HCT116 (cell line): ENCODE measurements around the gene TJP2. TPM values are rescaled to one million over a fixed set of nuclear protein-coding genes. Genes with fewer than 3 reads are reported as not detected.

Experiments used
- ATAC-seq: fragments of 200-7000 bp; cut with Tn5 transposase; 2 replicates; pipeline ENCODE4 v1.9.1; 2020; ENCODE audit warnings: mild to moderate bottlenecking, moderate library complexity
- BruUV-seq: library from RNA; stranded (reverse); fragments of 400-500 nt; replicated peaks from 2 replicates; lab custom pipeline; 2021; lab: Mats Ljungman, UMichigan
- CTCF ChIA-PET: fragments of 300-600 bp; sonication (Branson Sonifier 250); formaldehyde crosslinking; loops from one replicate; lab custom pipeline; 2021; ENCODE audit warnings: antibody characterized with exemption; lab: Charles Lee
- POLR2A ChIA-PET: fragments of 300-600, 350-600 bp; sonication (Branson Sonifier 250); formaldehyde crosslinking; loops from one replicate; lab custom pipeline; 2021; ENCODE audit warnings: antibody characterized with exemption; lab: Charles Lee
- RAD21 ChIA-PET, 2 experiments: fragments of 300-600 bp; sonication (Branson Sonifier 250); formaldehyde crosslinking; loops; one replicate each; lab custom pipeline; 2023; ENCODE audit warnings: low total read pairs in 2 of 2; ENCODE audit not compliant: uncharacterized antibody in 2 of 2, unreplicated experiment in 2 of 2, low non-redundant PET in 1 of 2; lab: Charles Lee
- DNase-seq: peaks from one replicate; pipeline ENCODE4 v3.0.0-alpha.2; 2010; ENCODE audit warnings: low read depth, low spot score
- H2AFZ ChIP-seq: fragments of 200-600 bp; shearing (Covaris generic), sonication (generic); 2 replicates; pipeline ENCODE4 v1.6.1; 2017; ENCODE audit warnings: low read depth, mixed run types, mixed read lengths, antibody characterized with exemption, low read length; ENCODE audit not compliant: poor library complexity, severe bottlenecking
- H3K27ac ChIP-seq: 2 replicates; pipeline ENCODE4 v1.5.1; 2012; ENCODE audit warnings: low read depth, low read length
- H3K27me3 ChIP-seq: fragments of 200-600 bp; sonication (generic); 2 replicates; pipeline ENCODE4 v1.6.1; 2016; ENCODE audit warnings: mixed run types, low read length, mixed read lengths; ENCODE audit not compliant: insufficient read depth
- H3K36me3 ChIP-seq, 2 experiments: fragments of 200-500 bp in 1 of 2; fragments of 200-600 bp in 1 of 2; sonication (Bioruptor generic) in 1 of 2; sonication (generic) in 1 of 2; 2 replicates each; pipeline versions ENCODE4 v1.5.1 to v1.6.1; 2014 to 2016; ENCODE audit warnings: low read length in 2 of 2, inconsistent platforms in 1 of 2, mixed read lengths in 1 of 2, mixed run types in 1 of 2; ENCODE audit not compliant: insufficient read depth in 2 of 2, control insufficient read depth in 1 of 2
- H3K4me1 ChIP-seq, 2 experiments: fragments of 200-600 bp in 1 of 2; sonication (generic) in 1 of 2; 2 replicates each; pipeline versions ENCODE4 v1.5.1 to v1.6.1; 2012 to 2017; ENCODE audit warnings: low read length in 2 of 2, inconsistent platforms in 1 of 2, mild to moderate bottlenecking in 1 of 2, mixed read lengths in 1 of 2, mixed run types in 1 of 2, moderate library complexity in 1 of 2; ENCODE audit not compliant: insufficient read depth in 2 of 2, control insufficient read depth in 1 of 2
- H3K4me2 ChIP-seq: fragments of 200-600 bp; sonication (generic); 2 replicates; pipeline ENCODE4 v1.6.1; 2017; ENCODE audit warnings: mixed run types, low read length, mixed read lengths
- H3K4me3 ChIP-seq, 2 experiments: fragments of 200-600 bp in 1 of 2; sonication (generic) in 1 of 2; replicated peaks in 1 of 2; 2 replicates each; pipeline ENCODE4 v1.5.1; 2011 to 2016; ENCODE audit warnings: low read length in 2 of 2, control low read depth in 1 of 2, low read depth in 1 of 2, mild to moderate bottlenecking in 1 of 2, mixed read lengths in 1 of 2, mixed run types in 1 of 2
- H3K79me2 ChIP-seq: fragments of 200-600 bp; sonication (generic); 2 replicates; pipeline ENCODE4 v1.6.1; 2017; ENCODE audit warnings: mild to moderate bottlenecking, mixed run types, low read length, moderate library complexity, mixed read lengths; ENCODE audit not compliant: insufficient read depth
- H3K9ac ChIP-seq: fragments of 200-600 bp; sonication (generic); 2 replicates; pipeline ENCODE4 v1.6.1; 2016; ENCODE audit warnings: low read length, mixed read lengths
- H3K9me2 ChIP-seq: fragments of 200-600 bp; sonication (generic), shearing (Covaris generic); 2 replicates; pipeline ENCODE4 v1.6.1; 2017; ENCODE audit warnings: mixed run types, mild to moderate bottlenecking, moderate library complexity; ENCODE audit not compliant: insufficient read depth
- H3K9me3 ChIP-seq, 2 experiments: fragments of 200-500 bp in 1 of 2; fragments of 200-600 bp in 1 of 2; sonication (Bioruptor generic) in 1 of 2; sonication (generic) in 1 of 2; 2 replicates each; pipeline ENCODE4 v1.6.1; 2014 to 2017; ENCODE audit warnings: low read length in 2 of 2, mixed read lengths in 2 of 2, inconsistent platforms in 1 of 2, low read depth in 1 of 2, mild to moderate bottlenecking in 1 of 2, mixed run types in 1 of 2, moderate library complexity in 1 of 2; ENCODE audit not compliant: control insufficient read depth in 1 of 2, insufficient read depth in 1 of 2
- H4K20me1 ChIP-seq: fragments of 200-600 bp; sonication (generic), shearing (Covaris generic); 2 replicates; pipeline ENCODE4 v1.6.1; 2017; ENCODE audit warnings: mixed run types, mild to moderate bottlenecking, moderate library complexity; ENCODE audit not compliant: insufficient read depth
- CEBPB ChIP-seq: IDR thresholded peaks from 2 replicates; pipeline ENCODE4 v1.6.1; 2012; ENCODE audit warnings: low read depth
- EGR1 ChIP-seq: IDR thresholded peaks from 2 replicates; pipeline ENCODE4 v1.6.1; 2012; ENCODE audit warnings: low read depth
- POLR2AphosphoS5 ChIP-seq: IDR thresholded peaks from 2 replicates; pipeline ENCODE4 v1.6.1; 2011; ENCODE audit warnings: mild to moderate bottlenecking, low read depth, low read length, moderate library complexity
- RAD21 ChIP-seq: IDR thresholded peaks from 2 replicates; pipeline ENCODE4 v1.6.1; 2012; ENCODE audit warnings: low read depth, mild to moderate bottlenecking
- SIN3A ChIP-seq: IDR thresholded peaks from 2 replicates; pipeline ENCODE4 v1.6.1; 2012; ENCODE audit warnings: low read depth
- TCF7L2 ChIP-seq: IDR thresholded peaks from 2 replicates; pipeline ENCODE4 v1.7.0; 2011; ENCODE audit warnings: borderline replicate concordance, inconsistent platforms; ENCODE audit not compliant: insufficient read depth, insufficient read length; ENCODE audit errors: extremely low read depth
- intact Hi-C: fragments of 100-400 bp; cut with micrococcal nuclease; formaldehyde crosslinking; loops from 2 replicates; pipeline ENCODE4 v1.10.0; 2022
- total RNA-seq: library from RNA; stranded (reverse); gene quantifications from one replicate; pipeline ENCODE4 v1.2.1, GENCODE V29; 2021; ENCODE audit not compliant: unreplicated experiment
- TF ChIP-seq, protein P1 (sequence below): IDR thresholded peaks from 2 replicates; pipeline ENCODE4 v1.6.1; 2012
- TF ChIP-seq, protein P2 (sequence below): IDR thresholded peaks from 2 replicates; pipeline ENCODE4 v1.6.1; 2012; ENCODE audit warnings: low read depth

The TJP2 gene
- total RNA-seq, 1 experiment from 2014 or later = 39.7 TPM

DNA sequence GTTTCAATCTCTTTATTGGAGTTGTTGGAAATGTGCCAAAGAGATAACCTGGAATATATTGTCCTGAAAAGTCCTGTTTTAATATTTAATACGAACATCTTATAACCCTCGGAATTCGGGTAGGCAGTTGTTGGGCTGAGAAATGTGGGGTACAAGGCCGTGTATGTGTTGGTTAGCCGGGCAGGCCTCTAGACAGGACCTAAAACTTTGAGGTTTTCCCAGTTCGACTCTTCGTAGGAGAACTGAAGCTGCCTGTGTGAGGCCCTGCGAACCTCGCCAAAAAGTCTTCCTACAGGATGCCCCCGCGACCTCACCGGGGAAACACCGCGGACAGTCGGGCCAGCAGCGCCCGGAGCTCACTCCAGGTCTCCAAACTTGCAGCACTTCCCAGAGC lies 583 bp upstream of the TJP2 start:
- H3K9ac ChIP-seq = no peak overlapping the region
- no peaks in the 10 kb centered on the region for H3K79me2 ChIP-seq
- H3K36me3 ChIP-seq = no peaks in the 10 kb centered on the region
- BruUV-seq = no TSS peak
- H3K4me2 ChIP-seq = no peak overlapping the region
- H3K4me1 ChIP-seq = peaks cover 19 to 32% of the 10 kb centered on the region in 2 experiments
- ChIA-PET RAD21 (no interaction called here), CTCF (no interaction called here), POLR2A (no interaction called here)
- ATAC-seq (no peak), DNase-seq (no peak)
- TF ChIP-seq POLR2AphosphoS5 (no peak), SIN3A (no peak), TCF7L2 (no peak), CEBPB (no peak), RAD21 (no peak), EGR1 (no peak)
- TF ChIP-seq, protein P1, sequence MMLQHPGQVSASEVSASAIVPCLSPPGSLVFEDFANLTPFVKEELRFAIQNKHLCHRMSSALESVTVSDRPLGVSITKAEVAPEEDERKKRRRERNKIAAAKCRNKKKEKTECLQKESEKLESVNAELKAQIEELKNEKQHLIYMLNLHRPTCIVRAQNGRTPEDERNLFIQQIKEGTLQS = no peak
- TF ChIP-seq, protein P2, sequence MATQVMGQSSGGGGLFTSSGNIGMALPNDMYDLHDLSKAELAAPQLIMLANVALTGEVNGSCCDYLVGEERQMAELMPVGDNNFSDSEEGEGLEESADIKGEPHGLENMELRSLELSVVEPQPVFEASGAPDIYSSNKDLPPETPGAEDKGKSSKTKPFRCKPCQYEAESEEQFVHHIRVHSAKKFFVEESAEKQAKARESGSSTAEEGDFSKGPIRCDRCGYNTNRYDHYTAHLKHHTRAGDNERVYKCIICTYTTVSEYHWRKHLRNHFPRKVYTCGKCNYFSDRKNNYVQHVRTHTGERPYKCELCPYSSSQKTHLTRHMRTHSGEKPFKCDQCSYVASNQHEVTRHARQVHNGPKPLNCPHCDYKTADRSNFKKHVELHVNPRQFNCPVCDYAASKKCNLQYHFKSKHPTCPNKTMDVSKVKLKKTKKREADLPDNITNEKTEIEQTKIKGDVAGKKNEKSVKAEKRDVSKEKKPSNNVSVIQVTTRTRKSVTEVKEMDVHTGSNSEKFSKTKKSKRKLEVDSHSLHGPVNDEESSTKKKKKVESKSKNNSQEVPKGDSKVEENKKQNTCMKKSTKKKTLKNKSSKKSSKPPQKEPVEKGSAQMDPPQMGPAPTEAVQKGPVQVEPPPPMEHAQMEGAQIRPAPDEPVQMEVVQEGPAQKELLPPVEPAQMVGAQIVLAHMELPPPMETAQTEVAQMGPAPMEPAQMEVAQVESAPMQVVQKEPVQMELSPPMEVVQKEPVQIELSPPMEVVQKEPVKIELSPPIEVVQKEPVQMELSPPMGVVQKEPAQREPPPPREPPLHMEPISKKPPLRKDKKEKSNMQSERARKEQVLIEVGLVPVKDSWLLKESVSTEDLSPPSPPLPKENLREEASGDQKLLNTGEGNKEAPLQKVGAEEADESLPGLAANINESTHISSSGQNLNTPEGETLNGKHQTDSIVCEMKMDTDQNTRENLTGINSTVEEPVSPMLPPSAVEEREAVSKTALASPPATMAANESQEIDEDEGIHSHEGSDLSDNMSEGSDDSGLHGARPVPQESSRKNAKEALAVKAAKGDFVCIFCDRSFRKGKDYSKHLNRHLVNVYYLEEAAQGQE = no peak
- H3K4me3 ChIP-seq = no peak overlapping the region
- no peaks in the 10 kb centered on the region for H3K9me2 ChIP-seq
- no peaks in the 10 kb centered on the region for H4K20me1 ChIP-seq
- H3K9me3 ChIP-seq = no peaks in the 10 kb centered on the region
- intact Hi-C loops = no loop called here
- no peak overlapping the region for H2AFZ ChIP-seq
- H3K27me3 ChIP-seq = no peaks in the 10 kb centered on the region
- H3K27ac ChIP-seq = no peak overlapping the region
